Trophoblast cell (in vitro differentiated cells and primary cell): ENCODE results near the gene DNPH1.
A peak's percentile ranks its signal among the peaks of the same experiment; 100 is the strongest.

Experiments
- DNase-seq, 2 donors: peaks; one replicate each; pipeline ENCODE4 v3.0.0-alpha.2; 2016
- H2AFZ ChIP-seq: 2 replicates; pipeline ENCODE4 v1.6.1; 2013; ENCODE audit warnings: low read length, moderate library complexity, mild to moderate bottlenecking; ENCODE audit not compliant: insufficient read depth, poor library complexity
- H2AK5ac ChIP-seq: 2 replicates; pipeline ENCODE4 v1.6.1; 2013; ENCODE audit warnings: mild to moderate bottlenecking, low read length
- H2BK120ac ChIP-seq: 2 replicates; pipeline ENCODE4 v1.6.1; 2013; ENCODE audit warnings: low read length, mild to moderate bottlenecking, moderate library complexity; ENCODE audit not compliant: insufficient read depth, poor library complexity
- H2BK12ac ChIP-seq: 2 replicates; pipeline ENCODE4 v1.6.1; 2013; ENCODE audit warnings: mild to moderate bottlenecking, low read length, moderate library complexity
- H2BK5ac ChIP-seq: 2 replicates; pipeline ENCODE4 v1.6.1; 2013; ENCODE audit warnings: low read length, low read depth, moderate library complexity, mild to moderate bottlenecking; ENCODE audit not compliant: poor library complexity
- H3K14ac ChIP-seq: 2 replicates; pipeline ENCODE4 v1.6.1; 2013; ENCODE audit warnings: mild to moderate bottlenecking, low read length
- H3K18ac ChIP-seq: 2 replicates; pipeline ENCODE4 v1.6.1; 2013; ENCODE audit warnings: mild to moderate bottlenecking, low read length
- H3K23ac ChIP-seq: 2 replicates; pipeline ENCODE4 v1.6.1; 2013; ENCODE audit warnings: low read length
- H3K27ac ChIP-seq: 2 replicates; pipeline ENCODE4 v1.5.1; 2013; ENCODE audit warnings: low read depth, mild to moderate bottlenecking, inconsistent platforms, low read length, moderate library complexity
- H3K27me3 ChIP-seq: 2 replicates; pipeline ENCODE4 v1.6.1; 2013; ENCODE audit warnings: inconsistent platforms, mild to moderate bottlenecking, low read length, moderate library complexity; ENCODE audit not compliant: insufficient read depth
- H3K36me3 ChIP-seq, 2 experiments: 1 replicate in 1 of 2; 2 replicates in 1 of 2; pipeline ENCODE4 v1.6.1; 2013; ENCODE audit warnings: low read length in 2 of 2, mild to moderate bottlenecking in 2 of 2, moderate library complexity in 1 of 2; ENCODE audit not compliant: insufficient read depth in 2 of 2, control insufficient read depth in 1 of 2
- H3K4ac ChIP-seq: 2 replicates; pipeline ENCODE4 v1.6.1; 2013; ENCODE audit warnings: low read depth, mild to moderate bottlenecking, low read length, moderate library complexity
- H3K4me1 ChIP-seq, 2 experiments: 1 replicate in 1 of 2; 2 replicates in 1 of 2; pipeline ENCODE4 v1.6.1; 2013; ENCODE audit warnings: low read length in 2 of 2, mild to moderate bottlenecking in 2 of 2, moderate library complexity in 1 of 2; ENCODE audit not compliant: insufficient read depth in 2 of 2, control insufficient read depth in 1 of 2
- H3K4me2 ChIP-seq: 2 replicates; pipeline ENCODE4 v1.6.1; 2013; ENCODE audit warnings: inconsistent platforms, mild to moderate bottlenecking, low read length, moderate library complexity
- H3K4me3 ChIP-seq: 2 replicates; pipeline ENCODE4 v1.5.1; 2013; ENCODE audit warnings: mild to moderate bottlenecking, low read depth, low read length, inconsistent platforms
- H3K79me1 ChIP-seq: one replicate; pipeline ENCODE4 v1.6.1; 2013; ENCODE audit warnings: low read length
- H3K79me2 ChIP-seq: 2 replicates; pipeline ENCODE4 v1.6.1; 2013; ENCODE audit warnings: low read length, mild to moderate bottlenecking; ENCODE audit not compliant: control insufficient read depth, insufficient read depth, poor library complexity
- H3K9ac ChIP-seq: 2 replicates; pipeline ENCODE4 v1.6.1; 2013; ENCODE audit warnings: mild to moderate bottlenecking, low read length
- H3K9me3 ChIP-seq: 2 replicates; pipeline ENCODE4 v1.6.1; 2013; ENCODE audit warnings: low read depth, mild to moderate bottlenecking, control low read depth, inconsistent platforms, low read length; ENCODE audit not compliant: insufficient read depth
- H4K12ac ChIP-seq: 2 replicates; pipeline ENCODE4 v1.6.1; 2013; ENCODE audit warnings: low read depth, mild to moderate bottlenecking, low read length, moderate library complexity
- H4K8ac ChIP-seq: 2 replicates; pipeline ENCODE4 v1.6.1; 2013; ENCODE audit warnings: low read depth, mild to moderate bottlenecking, low read length, moderate library complexity
- H4K91ac ChIP-seq: one replicate; pipeline ENCODE4 v1.6.1; 2013; ENCODE audit warnings: low read depth, mild to moderate bottlenecking, low read length, moderate library complexity
- WGBS: extraction: QIAGEN DNeasy Blood & Tissue Kit; methylation state at CpG from one replicate; pipeline ENCODE4 v1.1.7; 2013; ENCODE audit warnings: missing lambda C conversion rate; ENCODE audit not compliant: insufficient read length, insufficient coverage; ENCODE audit errors: extremely low coverage; 5-methylcytosine and 5-hydroxymethylcytosine counted together

Gene DNPH1

DNA sequence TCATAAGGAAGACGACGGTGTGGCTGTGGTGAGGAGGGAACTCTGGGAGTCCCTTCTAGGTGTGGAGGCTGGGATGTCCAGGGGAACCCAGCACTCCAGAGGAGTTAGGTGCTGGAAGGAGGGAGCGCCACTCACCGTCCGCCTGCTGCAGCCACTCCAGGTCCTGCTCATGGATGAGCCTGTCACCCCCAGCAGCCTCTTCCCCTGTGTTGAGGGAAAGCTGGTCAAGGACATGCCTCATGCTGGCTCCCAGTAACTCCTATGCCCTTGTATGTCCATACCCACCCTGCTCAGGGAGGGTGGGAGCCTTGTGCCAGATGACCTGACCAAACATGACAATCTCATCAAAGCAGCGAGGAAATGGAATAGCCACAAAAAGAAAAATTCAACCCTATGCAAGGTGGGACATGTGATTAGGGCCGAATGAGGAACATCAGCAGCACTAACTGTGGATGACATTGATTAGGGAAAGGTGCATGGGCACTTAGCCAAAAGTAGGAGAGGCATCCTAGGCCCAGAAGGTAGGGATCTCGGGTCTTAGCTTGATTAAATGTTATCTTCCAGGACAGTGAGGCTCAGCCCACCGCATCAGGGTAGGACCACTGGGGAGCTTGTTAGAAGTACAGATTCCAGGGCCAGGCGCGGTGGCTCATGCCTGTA, 3.0 kb downstream of the DNPH1 start:
- H3K4me3 ChIP-seq, result no peak overlapping the region
- H3K9ac ChIP-seq, result no peak overlapping the region
- no peak for DNase-seq
- no peak overlapping the region for H4K91ac ChIP-seq
- peaks cover 3% of the 10 kb centered on the region for H3K79me2 ChIP-seq
- H3K4me2 ChIP-seq, result no peak overlapping the region
- peaks cover 17 to 23% of the 10 kb centered on the region in 2 experiments for H3K36me3 ChIP-seq
- H3K23ac ChIP-seq, result no peak overlapping the region
- H2AK5ac ChIP-seq, result no peak overlapping the region
- H4K12ac ChIP-seq, result no peak overlapping the region
- H2BK120ac ChIP-seq, result no peak overlapping the region
- H3K27me3 ChIP-seq, result peaks cover 3% of the 10 kb centered on the region
- H2BK12ac ChIP-seq, result no peak overlapping the region
- no peak overlapping the region for H3K18ac ChIP-seq
- no peak overlapping the region for H3K4ac ChIP-seq
- H3K14ac ChIP-seq, result no peak overlapping the region
- H4K8ac ChIP-seq, result no peak overlapping the region
- no CpG with 5 or more reads among the region's 11 CpGs for WGBS
- H2BK5ac ChIP-seq, result no peak overlapping the region
- peaks cover 3% of the 10 kb centered on the region for H3K9me3 ChIP-seq
- peaks cover 5 to 14% of the 10 kb centered on the region in 2 experiments for H3K4me1 ChIP-seq
- no peak overlapping the region for H2AFZ ChIP-seq
- peaks cover 9% of the 10 kb centered on the region for H3K79me1 ChIP-seq
- no peak overlapping the region for H3K27ac ChIP-seq

DNA sequence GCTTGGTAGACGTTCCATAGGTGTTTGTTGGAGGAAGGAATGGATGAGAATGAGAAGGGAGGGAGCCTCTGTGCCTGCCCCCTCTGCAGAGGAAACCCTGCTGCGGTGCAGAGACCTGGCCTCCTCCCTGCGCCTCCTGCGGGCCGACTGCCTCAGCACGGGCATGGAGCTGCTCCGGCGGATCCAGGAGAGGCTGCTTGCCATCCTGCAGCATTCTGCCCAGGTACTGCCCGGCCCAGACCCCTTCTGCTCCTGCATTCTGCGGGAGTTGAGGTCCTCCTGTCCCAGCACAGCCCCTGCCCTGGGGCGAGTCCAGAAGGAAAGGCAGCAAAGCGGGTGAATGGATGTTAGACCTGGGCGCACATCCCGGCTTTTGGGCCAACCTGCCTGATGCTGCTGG, 6.1 kb downstream of the DNPH1 start:
- WGBS, result no CpG with 5 or more reads among the region's 14 CpGs
- Histone ChIP-seq H2AK5ac (no peak overlapping the region), H2BK12ac (no peak overlapping the region), H4K12ac (no peak overlapping the region), H2AFZ (no peak overlapping the region), H3K79me2 (no peaks in the 10 kb centered on the region), H3K4me3 (no peak overlapping the region), H3K4me1 (peaks cover 5 to 8% of the 10 kb centered on the region in 2 experiments), H3K36me3 (peaks cover 28 to 34% of the 10 kb centered on the region in 2 experiments), H3K14ac (no peak overlapping the region), H3K9me3 (peaks cover 5% of the 10 kb centered on the region), H3K27ac (no peak overlapping the region), H3K4me2 (no peak overlapping the region), H2BK120ac (no peak overlapping the region), H3K9ac (no peak overlapping the region), H3K27me3 (no peaks in the 10 kb centered on the region), H3K23ac (no peak overlapping the region), H3K4ac (no peak overlapping the region), H4K8ac (no peak overlapping the region), H3K79me1 (peaks cover 4% of the 10 kb centered on the region), H3K18ac (no peak overlapping the region), H2BK5ac (no peak overlapping the region), H4K91ac (no peak overlapping the region)
- DNase-seq, result no peak

DNA sequence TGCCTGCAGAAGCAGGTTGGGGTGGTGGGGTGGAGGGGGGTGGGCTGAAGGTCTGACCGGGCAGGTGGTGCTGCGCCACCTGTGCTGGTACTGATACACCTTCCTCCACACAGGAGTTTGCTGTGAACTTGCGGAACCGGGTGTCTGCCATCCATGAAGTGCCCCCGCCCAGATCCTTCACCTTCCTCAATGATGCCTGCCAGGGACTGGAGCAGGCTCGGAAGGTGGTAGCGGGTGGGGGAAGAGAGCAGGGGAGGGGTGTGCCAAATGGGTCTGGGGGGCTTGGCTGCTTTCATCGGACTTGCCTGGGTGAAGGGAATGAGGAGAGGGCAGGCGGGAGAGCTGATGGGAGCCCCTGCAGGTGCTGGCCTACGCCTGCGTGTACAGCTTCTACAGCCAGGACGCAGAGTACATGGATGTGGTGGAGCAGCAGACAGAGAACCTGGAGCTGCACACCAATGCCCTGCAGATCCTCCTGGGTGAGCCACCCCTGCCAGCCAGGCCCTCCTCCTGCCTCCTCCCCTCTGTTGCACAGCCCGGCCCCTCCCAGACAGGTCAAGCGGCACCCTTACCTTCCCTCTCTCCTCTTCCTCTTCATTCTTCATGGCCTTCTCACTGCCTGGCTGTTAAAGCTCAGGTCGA, 6.7 kb downstream of the DNPH1 start:
- peaks cover 5 to 8% of the 10 kb centered on the region in 2 experiments for H3K4me1 ChIP-seq
- no peak overlapping the region for H2AFZ ChIP-seq
- H3K79me1 ChIP-seq, result peaks cover 4% of the 10 kb centered on the region
- DNase-seq, result no peak
- H3K27ac ChIP-seq, result no peak overlapping the region
- no CpG with 5 or more reads among the region's 15 CpGs for WGBS
- H4K91ac ChIP-seq, result no peak overlapping the region
- H2BK5ac ChIP-seq, result no peak overlapping the region
- no peaks in the 10 kb centered on the region for H3K79me2 ChIP-seq
- no peaks in the 10 kb centered on the region for H3K27me3 ChIP-seq
- H4K8ac ChIP-seq, result no peak overlapping the region
- no peak overlapping the region for H3K23ac ChIP-seq
- H4K12ac ChIP-seq, result no peak overlapping the region
- no peak overlapping the region for H3K4ac ChIP-seq
- H3K9me3 ChIP-seq, result peaks cover 5% of the 10 kb centered on the region
- H3K36me3 ChIP-seq, result peaks cover 28 to 34% of the 10 kb centered on the region in 2 experiments
- H3K14ac ChIP-seq, result no peak overlapping the region
- no peak overlapping the region for H3K4me3 ChIP-seq
- no peak overlapping the region for H2BK120ac ChIP-seq
- H2BK12ac ChIP-seq, result no peak overlapping the region
- no peak overlapping the region for H3K4me2 ChIP-seq
- no peak overlapping the region for H3K18ac ChIP-seq
- H2AK5ac ChIP-seq, result no peak overlapping the region
- H3K9ac ChIP-seq, result no peak overlapping the region

DNA sequence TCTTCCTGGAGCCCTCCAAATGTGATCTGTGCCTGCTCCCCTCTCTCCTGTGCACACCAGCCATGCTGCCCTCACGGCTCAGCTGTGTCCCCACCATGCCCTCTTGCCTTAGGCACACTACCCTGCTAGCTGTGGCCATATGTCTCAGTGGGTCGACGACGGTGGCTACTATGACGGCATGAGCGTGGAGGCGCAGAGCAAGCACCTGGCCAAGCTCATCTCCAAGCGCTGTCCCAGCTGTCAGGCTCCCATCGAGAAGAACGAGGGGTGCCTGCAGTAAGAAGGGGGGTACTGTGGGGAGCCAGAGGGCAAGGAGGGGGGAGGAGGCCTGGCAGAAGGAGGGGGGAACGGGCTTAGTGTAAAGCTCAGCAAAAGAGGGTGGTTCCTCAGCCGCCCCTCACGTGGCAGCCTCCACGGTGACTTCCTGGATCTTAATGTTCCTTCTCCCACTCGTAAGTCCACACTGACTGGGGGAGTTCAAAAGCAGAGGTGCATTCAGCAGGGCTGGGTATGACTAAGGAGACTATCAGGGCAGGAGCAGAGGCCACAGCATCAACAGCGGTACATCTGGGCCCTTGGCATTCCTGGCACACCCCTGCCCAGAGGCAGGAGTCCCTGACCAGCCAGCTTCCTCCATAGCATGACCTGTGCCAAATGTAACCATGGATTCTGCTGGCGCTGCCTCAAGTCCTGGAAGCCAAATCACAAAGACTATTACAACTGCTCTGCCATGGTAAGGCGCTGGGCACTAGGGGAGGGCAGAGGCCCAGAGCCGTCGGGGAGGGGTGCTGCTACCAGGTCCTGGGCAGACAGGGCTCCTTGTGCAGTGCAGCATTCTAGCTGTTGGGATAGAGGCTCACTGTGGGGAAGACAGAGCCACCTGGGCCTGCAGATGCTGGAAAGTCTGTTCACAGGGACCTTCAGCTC, 8.0 kb downstream of the DNPH1 start:
- Histone ChIP-seq H3K79me1 (peaks cover 4% of the 10 kb centered on the region), H2BK12ac (no peak overlapping the region), H2BK120ac (no peak overlapping the region), H3K4me1 (peaks cover 5 to 8% of the 10 kb centered on the region in 2 experiments), H3K18ac (no peak overlapping the region), H4K12ac (no peak overlapping the region), H3K36me3 (peaks cover 28 to 36% of the 10 kb centered on the region in 2 experiments), H3K4ac (no peak overlapping the region), H2BK5ac (no peak overlapping the region), H2AK5ac (no peak overlapping the region), H4K8ac (no peak overlapping the region), H3K14ac (no peak overlapping the region), H3K9ac (peak overlapping the region; percentile 59), H3K27me3 (no peaks in the 10 kb centered on the region), H3K9me3 (peaks cover 5% of the 10 kb centered on the region), H3K4me2 (no peak overlapping the region), H3K4me3 (peak overlapping the region; percentile 13), H3K79me2 (no peaks in the 10 kb centered on the region), H4K91ac (no peak overlapping the region), H3K27ac (no peak overlapping the region), H3K23ac (no peak overlapping the region), H2AFZ (no peak overlapping the region)
- WGBS, result no CpG with 5 or more reads among the region's 20 CpGs
- DNase-seq, result no peak
